GM21737 (cell line): ENCODE results near the gene SLC40A1.
"Not testable (repeated sequence)": the region's sequence is repeated elsewhere in the genome, so short reads cannot be mapped to it uniquely, and the experiment has no call there.

Experiments used
- ATAC-seq: cut with Tn5 transposase; IDR thresholded peaks from one replicate; pipeline ENCODE4 v1.9.1; 2021; ENCODE audit warnings: mild to moderate bottlenecking, moderate library complexity; ENCODE audit not compliant: unreplicated experiment

The SLC40A1 gene

DNA sequence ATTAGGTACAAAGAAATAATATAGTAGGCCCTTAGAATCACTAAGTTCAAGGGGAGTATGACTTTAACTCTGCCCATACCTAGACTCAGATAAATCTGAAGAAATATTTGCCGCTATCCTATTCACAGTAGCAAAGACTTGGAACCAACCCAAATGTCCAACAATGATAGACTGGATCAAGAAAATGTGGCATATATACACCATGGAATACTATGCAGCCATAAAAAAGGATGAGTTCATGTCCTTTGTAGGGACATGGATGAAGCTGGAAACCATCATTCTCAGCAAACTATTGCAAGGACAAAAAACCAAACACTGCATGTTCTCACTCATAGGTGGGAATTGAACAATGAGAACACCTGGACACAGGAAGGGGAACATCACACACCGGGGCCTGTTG lies 21.1 kb upstream of the SLC40A1 start:
- not testable (repeated sequence) for ATAC-seq

- no peak for ATAC-seq
These were observed 20.5 kb upstream of the SLC40A1 start for GRCh38 chr2:189601043-189601442.

DNA sequence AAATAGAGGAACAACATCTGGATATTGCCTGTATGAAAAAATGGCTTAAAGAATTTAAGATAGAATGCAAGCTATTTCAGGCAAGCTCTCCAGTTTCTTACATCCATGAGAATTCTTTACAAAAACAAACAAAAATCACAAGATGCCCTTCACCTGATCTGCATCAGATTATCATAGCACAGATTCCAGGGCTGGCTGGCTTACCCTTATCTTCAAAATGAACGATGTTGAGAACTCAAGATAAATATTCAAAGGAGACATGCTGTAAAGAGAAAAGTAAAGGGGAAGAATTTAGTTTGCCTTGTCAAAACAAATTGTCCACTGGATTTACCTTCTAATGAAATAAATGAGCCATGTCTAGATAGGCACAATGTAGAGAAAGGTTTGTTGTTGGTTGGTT lies 18.7 kb upstream of the SLC40A1 start:
- ATAC-seq = no peak

GRCh38 chr2:189595417-189595816 lies 14.8 kb upstream of the SLC40A1 start:
- ATAC-seq = no peak

DNA sequence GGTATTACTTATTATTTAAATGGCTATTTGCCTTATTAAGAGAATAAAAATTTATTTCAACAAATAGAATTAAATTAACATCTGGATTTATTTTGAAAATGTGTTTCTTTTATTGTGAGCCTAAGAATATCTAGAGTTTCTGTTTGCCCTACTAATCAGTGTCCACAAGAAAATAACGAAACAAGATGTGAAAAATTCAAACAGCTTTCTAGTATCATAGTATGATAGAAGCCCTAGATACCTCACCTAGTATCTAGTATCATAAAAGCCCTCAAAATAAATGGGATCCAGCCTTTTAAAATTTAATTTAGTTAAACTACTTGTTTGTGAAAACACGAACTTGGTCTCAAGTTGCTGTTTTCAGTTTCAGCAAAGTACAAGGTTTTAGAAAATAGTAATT lies 13.7 kb upstream of the SLC40A1 start:
- no peak for ATAC-seq

DNA sequence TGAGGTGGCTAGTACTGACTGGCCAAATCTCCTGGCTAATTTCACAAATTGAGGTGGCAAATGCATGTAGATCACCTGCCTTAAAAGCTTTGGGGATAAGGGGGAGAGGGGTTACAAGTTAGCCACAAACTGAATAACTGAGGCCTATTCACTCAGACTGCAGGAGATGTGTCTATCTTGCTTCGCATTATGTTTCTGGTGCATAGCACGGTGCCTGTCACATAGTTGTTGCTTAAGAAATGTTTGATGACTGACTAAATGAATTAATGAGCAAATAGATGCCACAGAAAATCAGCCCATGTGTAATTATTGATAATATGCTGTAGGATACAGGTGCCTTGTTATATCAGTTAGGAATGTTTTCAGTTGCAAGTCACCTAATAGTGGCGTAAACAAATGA lies 12.5 kb upstream of the SLC40A1 start:
- no peak for ATAC-seq

GRCh38 chr2:189592353-189592984 lies 11.9 kb upstream of the SLC40A1 start:
- no peak for ATAC-seq

DNA sequence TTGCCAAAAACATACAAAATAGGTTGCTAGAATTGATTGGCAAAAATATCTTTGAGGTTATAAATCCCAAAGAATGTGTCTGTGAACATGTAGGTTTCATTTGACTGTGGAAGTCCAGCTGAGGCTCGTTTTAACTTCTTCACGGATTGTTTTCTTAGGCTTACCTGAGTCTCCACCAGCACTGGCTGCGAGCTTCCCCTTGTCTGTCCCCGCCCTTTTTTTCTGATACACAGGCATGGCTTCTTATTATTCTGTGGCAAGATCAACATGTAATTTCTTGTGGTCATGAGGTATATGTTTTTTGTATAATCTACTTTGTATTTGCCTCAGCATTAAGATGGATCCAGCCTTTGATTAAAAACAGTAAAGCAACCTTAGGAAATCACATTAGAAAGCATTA lies 7.2 kb upstream of the SLC40A1 start:
- ATAC-seq = no peak

- ATAC-seq = no peak
These were observed 4.7 kb upstream of the SLC40A1 start for GRCh38 chr2:189585226-189585756.

DNA sequence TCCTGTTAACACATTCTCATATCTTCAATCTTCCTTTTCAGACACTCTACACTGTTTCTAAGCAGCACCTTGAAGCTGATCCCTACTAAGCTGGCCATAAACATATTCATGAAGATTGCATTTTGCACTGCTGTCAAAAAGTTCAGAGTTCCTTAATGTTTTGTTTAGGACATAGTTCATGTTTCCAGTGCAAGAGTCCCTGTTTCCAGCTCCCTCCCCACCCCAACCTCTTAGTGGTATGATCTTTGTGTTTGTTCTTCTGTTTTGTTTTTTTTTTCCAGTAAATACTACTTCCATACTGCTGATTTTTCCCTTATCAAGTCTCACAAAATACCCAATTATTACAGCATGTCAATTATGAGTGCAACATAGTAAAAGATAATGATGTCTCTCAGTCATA lies 4.1 kb upstream of the SLC40A1 start:
- ATAC-seq = no peak

GRCh38 chr2:189583227-189584198 lies 2.9 kb upstream of the SLC40A1 start:
- no peak for ATAC-seq

DNA sequence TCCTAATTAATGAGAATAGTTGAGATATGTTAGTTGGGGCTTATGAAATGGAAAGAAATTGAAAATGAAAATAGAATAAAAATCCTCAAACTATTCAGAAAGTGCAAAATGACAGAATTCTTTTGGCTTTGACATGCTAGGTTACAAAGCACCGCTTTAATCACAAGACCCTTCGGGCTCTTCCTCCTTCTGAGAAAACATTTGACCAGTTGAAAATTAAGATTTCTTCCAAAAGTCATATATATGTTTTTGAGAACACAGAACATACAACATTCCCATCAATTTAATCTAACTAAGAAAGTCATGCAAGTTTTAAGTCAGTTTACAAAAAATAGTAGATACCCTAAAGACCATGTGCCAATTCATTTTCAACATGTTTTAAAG lies 2.2 kb upstream of the SLC40A1 start:
- no peak for ATAC-seq

DNA sequence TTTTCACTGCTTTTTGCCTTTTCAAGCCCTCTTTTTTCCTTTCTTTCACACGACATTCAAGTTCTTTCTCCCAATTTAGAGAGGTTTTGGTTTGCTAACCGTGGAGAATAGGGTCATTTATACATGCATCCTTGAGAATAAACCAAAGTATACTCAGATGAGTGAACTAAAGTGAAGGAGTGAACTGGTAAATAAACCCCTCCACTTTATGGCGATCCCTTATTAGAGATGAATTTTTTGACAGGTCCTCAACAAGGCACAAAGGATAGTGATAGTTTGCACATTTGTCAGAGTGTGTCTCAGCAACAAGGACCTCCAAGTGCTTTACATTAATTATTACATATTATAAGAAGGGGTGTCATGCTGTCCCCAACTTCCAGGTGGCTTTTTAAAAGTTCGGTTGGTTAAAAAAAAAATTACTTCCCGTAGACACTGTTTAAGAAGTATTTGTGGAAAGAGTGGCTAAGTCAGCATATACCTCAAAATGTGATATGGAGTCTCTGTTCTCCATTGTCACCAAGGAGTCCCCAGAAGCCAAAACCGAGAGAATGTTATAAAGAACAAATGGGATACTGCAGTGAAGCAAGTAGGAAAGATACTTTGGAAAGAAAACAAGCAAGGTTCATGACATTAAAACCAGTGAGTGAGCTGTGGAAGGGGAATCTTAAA lies 1.7 kb upstream of the SLC40A1 start:
- no peak for ATAC-seq

GRCh38 chr2:189581354-189582139 lies 961 bp upstream of the SLC40A1 start:
- ATAC-seq = no peak

DNA sequence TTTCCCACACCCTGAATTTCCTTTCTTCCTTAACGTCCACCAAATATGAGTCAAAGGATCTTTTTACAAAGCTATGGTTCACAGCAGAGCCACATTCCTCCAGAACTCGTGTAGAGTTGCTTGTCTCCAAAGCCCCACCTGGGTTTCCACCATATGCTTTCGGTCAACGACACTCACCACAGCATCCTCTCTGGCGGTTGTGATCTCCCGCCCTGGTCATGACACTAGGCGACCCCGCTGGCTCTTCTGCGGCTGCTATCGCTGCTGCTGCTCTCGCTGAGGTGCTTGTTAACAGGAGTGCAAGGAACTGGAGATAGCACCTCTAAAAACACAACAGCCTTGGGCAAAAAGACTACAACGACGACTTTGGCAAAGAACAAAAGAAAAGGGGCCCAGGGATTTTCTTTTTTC lies 340 bp downstream of the SLC40A1 start:
- no peak for ATAC-seq

DNA sequence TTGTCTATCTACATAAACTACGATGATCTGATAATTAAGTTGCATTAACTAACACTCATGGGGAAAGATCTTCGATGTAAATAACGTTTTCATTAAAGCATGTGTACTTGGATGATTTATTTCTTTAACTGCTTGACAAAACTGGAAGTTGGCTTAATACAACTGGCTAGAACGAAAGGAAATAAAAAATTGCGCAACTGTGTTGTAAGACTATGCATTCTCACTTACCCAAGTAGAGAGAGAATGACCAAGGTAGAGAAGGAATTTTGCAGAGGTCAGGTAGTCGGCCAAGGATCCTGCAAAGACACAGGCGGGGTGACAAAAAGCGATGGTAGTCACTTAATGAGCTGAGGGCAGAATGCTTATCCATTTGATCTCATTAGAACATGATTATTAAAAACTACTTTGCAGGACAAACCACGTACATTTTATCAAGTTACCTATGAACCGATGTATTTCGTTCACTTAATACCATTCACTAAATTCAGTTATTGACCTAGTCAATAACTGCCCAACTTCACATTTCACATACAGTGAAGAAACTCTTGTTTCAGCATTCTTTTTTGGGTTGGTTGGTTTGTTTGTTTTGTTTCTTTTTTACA lies 900 bp downstream of the SLC40A1 start:
- ATAC-seq = no peak

DNA sequence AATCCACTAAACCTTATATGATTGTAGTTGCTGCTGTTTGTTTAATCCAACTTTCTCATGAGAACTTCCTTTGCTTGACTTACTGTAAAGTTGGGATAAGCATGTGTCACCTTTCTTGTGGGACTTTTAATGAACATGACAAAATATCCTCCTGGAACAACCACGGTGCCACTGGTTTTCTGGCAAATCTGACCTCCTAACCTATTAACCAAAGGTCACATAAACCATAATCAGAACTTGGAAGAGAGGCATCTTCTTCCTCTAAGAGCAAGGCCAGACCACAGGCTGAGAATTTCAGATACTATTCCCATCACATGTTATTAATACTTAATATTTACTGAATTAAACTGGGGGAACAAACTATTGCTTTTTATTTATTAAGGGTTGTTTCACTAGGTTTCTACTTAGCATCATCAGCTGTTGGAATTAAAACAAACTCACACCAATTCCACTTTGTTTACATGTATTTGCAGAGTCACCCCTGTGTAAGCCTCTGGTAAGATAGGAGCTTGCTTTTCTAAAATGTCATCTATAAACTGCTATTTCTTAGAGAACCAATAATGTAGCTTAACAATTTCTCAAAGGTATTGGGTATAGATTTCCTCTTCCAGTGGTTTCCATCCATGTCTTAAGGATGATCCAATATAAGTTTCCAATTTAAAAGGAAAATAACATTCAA lies 2.2 kb downstream of the SLC40A1 start:
- no peak for ATAC-seq

- ATAC-seq = no peak
These were observed 3.5 kb downstream of the SLC40A1 start for GRCh38 chr2:189577121-189577520.

DNA sequence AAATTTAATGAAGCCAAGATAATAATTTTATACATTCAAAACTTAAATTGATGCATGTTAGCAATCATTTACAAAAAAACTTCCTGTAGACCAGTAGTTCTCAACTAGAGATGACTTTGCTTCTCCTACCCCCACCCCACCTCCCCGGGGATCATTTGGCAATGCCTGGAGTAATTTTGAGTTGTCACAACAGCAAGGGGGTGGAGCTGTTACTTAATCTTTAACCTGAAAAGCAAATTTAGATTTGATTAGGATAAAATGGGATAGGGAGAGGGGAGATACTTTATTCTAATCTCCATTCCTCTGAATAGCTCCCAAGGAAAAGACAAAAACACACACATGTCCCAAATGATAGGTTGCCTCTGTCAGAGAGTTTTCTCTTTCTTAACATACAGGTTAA lies 4.2 kb downstream of the SLC40A1 start:
- ATAC-seq = no peak
